RWPE2 (cell line): ENCODE results near the gene ERP44.
A peak's percentile ranks its signal among the peaks of the same experiment; 100 is the strongest.

Source experiments
- ATAC-seq: fragments of 200-7000 bp; cut with Tn5 transposase; 3 replicates; pipeline ENCODE4 v1.9.1; 2021; ENCODE audit warnings: low read depth
- DNase-seq: peaks from one replicate; pipeline ENCODE4 v3.0.0-alpha.2; 2020; ENCODE audit warnings: low spot score
- H3K27ac ChIP-seq: fragments of 450-650 bp; 2 replicates; pipeline ENCODE4 v1.5.1; 2017; ENCODE audit warnings: mild to moderate bottlenecking; ENCODE audit not compliant: poor library complexity, severe bottlenecking
- H3K27me3 ChIP-seq: fragments of 250-450 bp; sonication (Bioruptor Pico); 2 replicates; pipeline ENCODE4 v1.5.1; 2021; ENCODE audit warnings: mild to moderate bottlenecking, moderate library complexity; ENCODE audit not compliant: insufficient read depth, poor library complexity, severe bottlenecking
- H3K36me3 ChIP-seq: fragments of 250-450 bp; sonication (Bioruptor Pico); 2 replicates; pipeline ENCODE4 v1.5.1; 2020; ENCODE audit warnings: low read depth, mild to moderate bottlenecking, moderate library complexity
- H3K4me1 ChIP-seq: fragments of 250-450 bp; sonication (Bioruptor Pico); 2 replicates; pipeline ENCODE4 v1.5.1; 2021; ENCODE audit warnings: mild to moderate bottlenecking, moderate library complexity; ENCODE audit not compliant: insufficient read depth, poor library complexity, severe bottlenecking
- H3K4me3 ChIP-seq: fragments of 250-450 bp; sonication (Bioruptor Pico); 2 replicates; pipeline ENCODE4 v1.5.1; 2021; ENCODE audit warnings: mild to moderate bottlenecking, moderate library complexity; ENCODE audit not compliant: severe bottlenecking
- H3K9me3 ChIP-seq: fragments of 250-450 bp; sonication (Bioruptor Pico); 2 replicates; pipeline ENCODE4 v1.5.1; 2021; ENCODE audit warnings: mild to moderate bottlenecking, moderate library complexity; ENCODE audit not compliant: severe bottlenecking
- TF ChIP-seq, protein P1 (sequence below): fragments of 450-650 bp; IDR thresholded peaks from one replicate; pipeline ENCODE4 v1.5.1; 2017; ENCODE audit warnings: mild to moderate bottlenecking, moderate library complexity; ENCODE audit not compliant: poor library complexity, severe bottlenecking

Gene ERP44

DNA sequence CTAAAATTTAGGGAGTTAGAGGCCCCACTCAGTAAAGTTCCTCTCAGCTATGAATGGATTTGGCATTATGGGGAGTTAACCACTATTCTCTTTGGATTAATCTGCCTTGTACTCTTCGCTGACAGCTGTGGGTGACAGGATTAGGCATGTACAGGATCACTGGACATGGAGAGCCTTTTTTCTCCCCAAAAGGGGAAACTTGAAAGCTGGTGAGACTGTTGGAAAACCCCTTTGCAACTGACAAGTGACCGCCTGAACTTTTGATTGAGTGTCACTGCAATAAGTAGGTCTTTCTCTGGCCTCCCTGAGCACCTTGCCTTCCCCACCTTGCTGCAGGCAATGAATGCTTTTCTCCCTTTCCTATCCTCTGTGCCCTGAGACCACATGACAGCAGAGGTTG, 68.3 kb downstream of the ERP44 start:
- H3K36me3 ChIP-seq, result peaks cover 28% of the 10 kb centered on the region
- H3K4me1 ChIP-seq, result no peaks in the 10 kb centered on the region
- H3K4me3 ChIP-seq, result no peak overlapping the region
- ATAC-seq (no peak), DNase-seq (no peak)
- no peak overlapping the region for H3K27ac ChIP-seq
- H3K9me3 ChIP-seq, result no peaks in the 10 kb centered on the region
- no peaks in the 10 kb centered on the region for H3K27me3 ChIP-seq
- TF ChIP-seq, protein P1, sequence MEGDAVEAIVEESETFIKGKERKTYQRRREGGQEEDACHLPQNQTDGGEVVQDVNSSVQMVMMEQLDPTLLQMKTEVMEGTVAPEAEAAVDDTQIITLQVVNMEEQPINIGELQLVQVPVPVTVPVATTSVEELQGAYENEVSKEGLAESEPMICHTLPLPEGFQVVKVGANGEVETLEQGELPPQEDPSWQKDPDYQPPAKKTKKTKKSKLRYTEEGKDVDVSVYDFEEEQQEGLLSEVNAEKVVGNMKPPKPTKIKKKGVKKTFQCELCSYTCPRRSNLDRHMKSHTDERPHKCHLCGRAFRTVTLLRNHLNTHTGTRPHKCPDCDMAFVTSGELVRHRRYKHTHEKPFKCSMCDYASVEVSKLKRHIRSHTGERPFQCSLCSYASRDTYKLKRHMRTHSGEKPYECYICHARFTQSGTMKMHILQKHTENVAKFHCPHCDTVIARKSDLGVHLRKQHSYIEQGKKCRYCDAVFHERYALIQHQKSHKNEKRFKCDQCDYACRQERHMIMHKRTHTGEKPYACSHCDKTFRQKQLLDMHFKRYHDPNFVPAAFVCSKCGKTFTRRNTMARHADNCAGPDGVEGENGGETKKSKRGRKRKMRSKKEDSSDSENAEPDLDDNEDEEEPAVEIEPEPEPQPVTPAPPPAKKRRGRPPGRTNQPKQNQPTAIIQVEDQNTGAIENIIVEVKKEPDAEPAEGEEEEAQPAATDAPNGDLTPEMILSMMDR, result no peak

DNA sequence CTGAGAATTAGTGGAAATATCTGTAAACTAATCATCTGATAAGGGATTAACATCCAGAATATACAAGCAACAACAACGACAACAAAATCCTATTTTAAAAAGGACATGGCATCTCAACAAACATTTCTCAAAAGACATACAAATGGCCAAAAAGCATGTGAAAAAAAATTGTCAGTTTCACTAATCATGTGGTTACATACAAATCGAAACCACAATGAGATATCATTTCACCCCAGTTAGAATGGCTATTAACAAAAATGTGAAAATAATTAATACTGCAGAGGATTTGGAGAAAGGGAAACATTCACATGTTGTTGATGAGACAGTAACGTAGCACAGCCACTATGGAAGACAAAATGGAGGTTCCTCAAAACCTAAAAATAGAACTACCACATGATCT, 69.5 kb downstream of the ERP44 start:
- DNase-seq (no peak), ATAC-seq (no peak)
- TF ChIP-seq, protein P1, result no peak
- H3K4me3 ChIP-seq, result no peak overlapping the region
- H3K27me3 ChIP-seq, result no peaks in the 10 kb centered on the region
- no peak overlapping the region for H3K27ac ChIP-seq
- H3K9me3 ChIP-seq, result no peaks in the 10 kb centered on the region
- H3K36me3 ChIP-seq, result peaks cover 29% of the 10 kb centered on the region
- H3K4me1 ChIP-seq, result no peaks in the 10 kb centered on the region

DNA sequence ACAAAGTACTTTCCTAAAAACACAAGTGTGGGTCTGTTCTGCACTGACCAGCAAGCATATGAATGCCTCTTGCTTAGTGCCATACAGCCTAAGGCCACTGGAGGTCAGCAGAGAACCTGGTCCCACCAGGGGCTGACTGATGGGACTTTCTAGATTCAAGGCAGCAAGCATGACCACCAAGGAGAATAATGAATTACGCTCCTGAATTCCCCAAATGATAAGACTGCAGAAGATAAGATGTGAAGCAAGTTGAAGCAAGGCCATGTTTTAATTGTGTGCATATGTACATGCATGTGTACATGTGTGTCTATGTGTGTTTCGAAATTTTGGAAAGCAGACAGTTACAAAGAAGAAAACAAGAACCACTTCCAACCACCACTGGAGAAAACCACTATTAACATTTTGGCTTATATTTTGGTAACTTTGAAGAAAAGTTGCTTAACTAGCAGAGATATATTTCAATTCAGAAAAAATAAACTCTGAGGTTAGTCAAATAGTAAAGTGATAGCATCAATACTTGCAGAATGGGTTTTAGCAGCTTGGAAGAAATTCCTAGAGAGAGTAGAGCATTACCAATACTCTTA, 70.5 kb downstream of the ERP44 start:
- Histone ChIP-seq H3K4me1 (no peaks in the 10 kb centered on the region), H3K36me3 (peaks cover 29% of the 10 kb centered on the region), H3K27me3 (no peaks in the 10 kb centered on the region), H3K27ac (no peak overlapping the region), H3K9me3 (no peaks in the 10 kb centered on the region), H3K4me3 (no peak overlapping the region)
- TF ChIP-seq, protein P1, result peak; percentile 94
- ATAC-seq, result peak; percentile 93
- no peak for DNase-seq

DNA sequence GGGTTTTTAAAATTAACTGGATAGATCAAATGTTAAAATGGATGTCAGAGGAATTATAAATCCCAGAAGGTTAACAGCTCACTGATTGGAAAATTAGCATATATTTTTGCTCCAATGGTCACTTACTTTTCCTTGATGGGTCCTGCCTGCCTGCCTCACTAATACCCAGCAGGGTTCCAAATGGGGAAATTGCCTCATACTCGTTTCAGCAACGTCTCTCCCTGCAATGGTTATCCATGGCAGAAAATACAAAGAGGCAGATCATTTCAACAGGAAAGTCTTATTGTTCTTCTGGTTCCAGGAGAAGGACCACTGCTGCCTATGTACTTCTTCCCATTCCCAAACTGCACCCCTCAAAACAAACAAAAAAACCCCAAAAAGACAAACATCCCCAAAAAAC, 71.3 kb downstream of the ERP44 start:
- DNase-seq, result no peak

DNA sequence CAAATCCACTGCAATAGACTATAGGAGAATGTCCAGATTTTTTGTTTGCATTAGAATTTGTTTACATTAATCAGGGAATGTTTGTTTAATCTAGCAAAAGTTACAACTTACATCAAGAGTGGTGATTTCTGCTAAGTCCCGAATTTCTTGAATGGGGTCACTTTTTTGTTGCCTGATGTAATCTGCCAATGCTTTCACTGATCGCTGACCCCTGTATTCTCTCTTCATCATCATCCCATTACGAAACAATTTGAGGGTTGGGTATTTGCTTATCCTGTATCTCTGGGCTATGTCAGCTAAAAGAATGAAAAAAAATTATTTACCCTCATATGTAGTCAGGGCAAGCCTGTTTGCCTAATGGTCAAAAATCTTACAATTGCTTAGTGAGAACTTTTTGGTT, 76.9 kb downstream of the ERP44 start:
- no peak for ATAC-seq
- H3K27ac ChIP-seq, result no peak overlapping the region
- TF ChIP-seq, protein P1, result no peak
- no peak overlapping the region for H3K4me3 ChIP-seq
- DNase-seq, result no peak
- H3K9me3 ChIP-seq, result no peaks in the 10 kb centered on the region
- peaks cover 44% of the 10 kb centered on the region for H3K36me3 ChIP-seq
- no peaks in the 10 kb centered on the region for H3K4me1 ChIP-seq
- H3K27me3 ChIP-seq, result no peaks in the 10 kb centered on the region

More for the DNA sequence above, 71.3 kb downstream of the ERP44 start:
- TF ChIP-seq, protein P1, result no peak
- Histone ChIP-seq H3K36me3 (peaks cover 30% of the 10 kb centered on the region), H3K27me3 (no peaks in the 10 kb centered on the region), H3K9me3 (no peaks in the 10 kb centered on the region), H3K4me1 (no peaks in the 10 kb centered on the region), H3K27ac (no peak overlapping the region), H3K4me3 (no peak overlapping the region)
- no peak for ATAC-seq
